Measurements from ENCODE around the gene BRD3OS.

DNA sequence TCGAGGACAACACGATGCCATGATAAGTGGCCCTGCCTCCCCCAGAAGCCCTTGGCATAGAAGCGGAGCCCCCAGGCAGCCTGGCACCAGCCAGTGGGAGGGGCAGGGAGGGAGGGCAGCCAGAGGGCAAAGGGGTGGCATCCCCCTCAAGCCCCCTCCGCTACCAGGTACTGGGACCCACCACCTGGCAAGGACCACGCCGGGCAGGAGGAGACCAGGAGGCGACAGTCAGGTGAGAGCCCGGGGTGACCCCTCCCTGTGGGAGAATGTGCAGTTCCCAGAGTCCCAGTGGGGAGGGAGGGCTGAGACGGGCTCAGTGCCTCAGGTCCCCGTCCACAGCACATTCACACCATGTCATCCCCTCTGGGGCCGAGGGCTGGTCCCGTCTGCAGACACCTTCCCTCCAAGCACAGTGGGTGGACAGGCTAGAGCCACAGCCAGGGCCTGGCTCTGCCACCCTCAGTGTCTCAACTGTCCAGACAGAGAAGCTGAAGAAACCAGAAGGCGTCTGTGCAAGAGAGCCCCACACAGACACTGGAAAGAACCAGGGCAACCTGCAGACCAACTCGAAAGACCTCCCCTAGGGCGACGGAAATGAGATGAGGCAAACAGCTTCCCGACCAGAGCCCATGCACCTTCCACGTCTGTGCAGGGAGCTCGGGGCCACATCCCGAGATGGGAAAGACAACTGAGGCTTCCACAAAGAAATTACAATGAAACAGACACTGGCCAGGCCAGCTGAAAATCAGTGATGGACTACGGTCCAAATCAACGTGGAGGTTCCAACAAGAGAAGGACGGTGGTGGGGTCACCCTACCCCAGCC is 31.4 kb downstream of the BRD3OS start:
- TF ChIP-seq, protein P1, sequence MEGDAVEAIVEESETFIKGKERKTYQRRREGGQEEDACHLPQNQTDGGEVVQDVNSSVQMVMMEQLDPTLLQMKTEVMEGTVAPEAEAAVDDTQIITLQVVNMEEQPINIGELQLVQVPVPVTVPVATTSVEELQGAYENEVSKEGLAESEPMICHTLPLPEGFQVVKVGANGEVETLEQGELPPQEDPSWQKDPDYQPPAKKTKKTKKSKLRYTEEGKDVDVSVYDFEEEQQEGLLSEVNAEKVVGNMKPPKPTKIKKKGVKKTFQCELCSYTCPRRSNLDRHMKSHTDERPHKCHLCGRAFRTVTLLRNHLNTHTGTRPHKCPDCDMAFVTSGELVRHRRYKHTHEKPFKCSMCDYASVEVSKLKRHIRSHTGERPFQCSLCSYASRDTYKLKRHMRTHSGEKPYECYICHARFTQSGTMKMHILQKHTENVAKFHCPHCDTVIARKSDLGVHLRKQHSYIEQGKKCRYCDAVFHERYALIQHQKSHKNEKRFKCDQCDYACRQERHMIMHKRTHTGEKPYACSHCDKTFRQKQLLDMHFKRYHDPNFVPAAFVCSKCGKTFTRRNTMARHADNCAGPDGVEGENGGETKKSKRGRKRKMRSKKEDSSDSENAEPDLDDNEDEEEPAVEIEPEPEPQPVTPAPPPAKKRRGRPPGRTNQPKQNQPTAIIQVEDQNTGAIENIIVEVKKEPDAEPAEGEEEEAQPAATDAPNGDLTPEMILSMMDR (IDR thresholded peaks at IDR 0.05; ENCODE audit: low read depth, low read length): no peak
- TF ChIP-seq, protein P2, sequence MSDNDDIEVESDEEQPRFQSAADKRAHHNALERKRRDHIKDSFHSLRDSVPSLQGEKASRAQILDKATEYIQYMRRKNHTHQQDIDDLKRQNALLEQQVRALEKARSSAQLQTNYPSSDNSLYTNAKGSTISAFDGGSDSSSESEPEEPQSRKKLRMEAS (IDR thresholded peaks at IDR 0.05; ENCODE audit: low read depth, low read length): no peak
